Measurements from ENCODE around the gene CDYL.
"Not testable (repeated sequence)": the region's sequence is repeated elsewhere in the genome, so short reads cannot be mapped to it uniquely, and the experiment has no call there.

CDYL gene

GRCh38 chr6:4848382-4849068 lies 72.3 kb downstream of the CDYL start:
- no peak for DNase-seq

GRCh38 chr6:4849226-4850022 lies 73.2 kb downstream of the CDYL start:
- DNase-seq, result no peak

GRCh38 chr6:4851035-4851434 lies 74.8 kb downstream of the CDYL start:
- DNase-seq, result no peak

- not testable (repeated sequence) for DNase-seq
Measured at GRCh38 chr6:4852186-4852585, 76.0 kb downstream of the CDYL start.

- DNase-seq, result no peak
Measured at GRCh38 chr6:4852938-4853337, 76.7 kb downstream of the CDYL start.

- DNase-seq, result no peak
Measured at GRCh38 chr6:4853349-4853748, 77.1 kb downstream of the CDYL start.

- DNase-seq, result no peak
Measured at GRCh38 chr6:4853782-4854511, 77.7 kb downstream of the CDYL start.

GRCh38 chr6:4856785-4857184 lies 80.6 kb downstream of the CDYL start:
- no peak for DNase-seq

- no peak for DNase-seq
Measured at GRCh38 chr6:4858194-4859015, 82.2 kb downstream of the CDYL start.

GRCh38 chr6:4860387-4860786 lies 84.2 kb downstream of the CDYL start:
- no peak for DNase-seq

GRCh38 chr6:4861564-4861963 lies 85.4 kb downstream of the CDYL start:
- no peak for DNase-seq

- no peak for DNase-seq
Measured at GRCh38 chr6:4864519-4864918, 88.3 kb downstream of the CDYL start.

GRCh38 chr6:4865006-4865405 lies 88.8 kb downstream of the CDYL start:
- not testable (repeated sequence) for DNase-seq

- DNase-seq, result no peak
Measured at GRCh38 chr6:4870821-4871494, 94.8 kb downstream of the CDYL start.

GRCh38 chr6:4871825-4872224 lies 95.6 kb downstream of the CDYL start:
- no peak for DNase-seq

- no peak for DNase-seq
Measured at GRCh38 chr6:4872841-4873240, 96.6 kb downstream of the CDYL start.

GRCh38 chr6:4873928-4874327 lies 97.7 kb downstream of the CDYL start:
- DNase-seq, result no peak

- no peak for DNase-seq
Measured at GRCh38 chr6:4879741-4880275, 103.6 kb downstream of the CDYL start.

- DNase-seq, result no peak
Measured at GRCh38 chr6:4880363-4880762, 104.2 kb downstream of the CDYL start.

- DNase-seq, result no peak
Measured at GRCh38 chr6:4883298-4883697, 107.1 kb downstream of the CDYL start.

- DNase-seq, result no peak
Measured at GRCh38 chr6:4884646-4885340, 108.6 kb downstream of the CDYL start.
